Small intestine (tissue), 7 donors: Measurements from ENCODE around the gene PLA2G4B. TPM values are rescaled to one million over a fixed set of nuclear protein-coding genes. Genes with fewer than 3 reads are reported as not detected.
A peak's percentile ranks its signal among the peaks of the same experiment; 100 is the strongest.

ENCODE experiments used
- DNase-seq, 2 donors: peaks; one replicate each; pipeline versions ENCODE4 v3.0.0 to v3.0.0-alpha.2; 2013
- FAIRE-seq: peaks from 2 replicates; lab custom pipeline; 2012; peaks lifted over from hg19 to GRCh38; lab: Jason Lieb, UNC
- H3K27ac ChIP-seq, 3 donors: one replicate each; pipeline ENCODE4 v1.5.1; 2013; ENCODE audit warnings: low read length in 2 of 3, mild to moderate bottlenecking in 2 of 3, control low read depth in 1 of 3, inconsistent platforms in 1 of 3, low read depth in 1 of 3, moderate library complexity in 1 of 3
- H3K27me3 ChIP-seq, 3 donors: one replicate each; pipeline ENCODE4 v1.6.1; 2013; ENCODE audit warnings: low read length in 3 of 3, inconsistent platforms in 1 of 3; ENCODE audit not compliant: control insufficient read depth in 3 of 3, insufficient read depth in 3 of 3
- H3K36me3 ChIP-seq, 3 donors: one replicate each; pipeline ENCODE4 v1.6.1; 2013; ENCODE audit warnings: low read length in 3 of 3, inconsistent platforms in 1 of 3, low read depth in 1 of 3, mild to moderate bottlenecking in 1 of 3, moderate library complexity in 1 of 3; ENCODE audit not compliant: control insufficient read depth in 3 of 3, insufficient read depth in 2 of 3
- H3K4me1 ChIP-seq, 3 donors: one replicate each; pipeline ENCODE4 v1.6.1; 2013; ENCODE audit warnings: low read length in 2 of 3, inconsistent platforms in 1 of 3, low read depth in 1 of 3, mild to moderate bottlenecking in 1 of 3, moderate library complexity in 1 of 3; ENCODE audit not compliant: control insufficient read depth in 3 of 3, insufficient read depth in 2 of 3
- H3K4me3 ChIP-seq, 3 donors: one replicate each; pipeline ENCODE4 v1.5.1; 2013; ENCODE audit warnings: low read length in 3 of 3, control low read depth in 1 of 3, inconsistent platforms in 1 of 3, low read depth in 1 of 3, mild to moderate bottlenecking in 1 of 3, moderate library complexity in 1 of 3
- H3K9me3 ChIP-seq, 2 donors: one replicate each; pipeline ENCODE4 v1.6.1; 2013; ENCODE audit warnings: low read depth in 1 of 2, low read length in 1 of 2; ENCODE audit not compliant: control insufficient read depth in 2 of 2, insufficient read depth in 1 of 2
- WGBS, 3 donors: extraction: QIAGEN DNeasy Blood & Tissue Kit; methylation state at CpG; one replicate each; pipeline ENCODE4 v1.1.7; 2013; 5-methylcytosine and 5-hydroxymethylcytosine counted together
- polyA plus RNA-seq, 4 donors: library from polyadenylated mRNA; stranded (reverse) in 3 of 4; unstranded in 1 of 4; fragments of 200-250 nt in 3 of 4; fragments of 120-200 nt in 1 of 4; gene quantifications; one replicate each; pipeline versions ENCODE4 v1.2.1 to v1.2.3, GENCODE V29; 2013
- donor health status: healthy with polysubstance abuse.
- donor health status: control.
- donor health status: control.
- donor health status: Bipolar disorder and iron deficiency.
- donor health status: healthy.

Gene PLA2G4B
- polyA plus RNA-seq, 4 donors, result 4.6 to 13.0 (median 10.2) TPM

DNA sequence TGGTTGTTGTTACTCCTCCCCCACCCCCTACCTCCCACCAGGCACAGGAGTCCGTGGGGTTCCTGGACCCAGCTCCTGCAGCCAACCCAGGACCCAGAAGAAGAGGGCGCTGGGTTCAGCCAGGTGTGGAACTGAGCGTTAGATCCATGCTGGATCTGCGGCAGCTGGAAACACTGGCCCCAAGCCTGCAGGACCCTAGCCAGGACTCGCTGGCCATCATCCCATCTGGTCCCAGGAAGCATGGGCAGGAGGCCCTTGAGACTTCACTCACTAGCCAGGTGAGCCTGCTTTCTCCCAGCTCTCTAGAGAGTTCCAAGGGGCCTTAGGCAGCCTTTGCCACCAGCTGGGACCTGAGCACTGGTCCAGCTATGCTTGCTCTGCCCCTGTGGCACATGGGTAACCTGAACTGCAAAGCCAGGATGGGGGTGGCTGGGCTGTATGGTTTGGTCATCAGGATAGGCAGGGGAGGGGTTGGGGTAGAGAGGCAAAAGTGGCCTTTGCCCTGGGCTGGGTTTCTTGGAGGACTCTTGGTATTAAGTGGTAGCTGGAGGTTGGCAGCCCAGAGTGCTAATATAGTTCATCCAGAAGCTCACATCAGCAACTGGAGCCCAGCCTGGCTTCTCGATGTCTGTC, 17.7 kb upstream of the PLA2G4B start:
- H3K4me1 ChIP-seq, result peaks cover 0 to 12% (median 0%) of the 10 kb centered on the region in 3 donors
- WGBS, 3 donors, result 61 to 74% (median 64%) methylated on average over 6 of the region's 6 CpGs
- H3K27ac ChIP-seq, result peak overlapping the region in 1 of 3 donors; percentile 2
- no peak overlapping the region for H3K4me3 ChIP-seq
- FAIRE-seq, result no peak
- peaks cover 0 to 97% (median 29%) of the 10 kb centered on the region in 3 donors for H3K36me3 ChIP-seq
- no peaks in the 10 kb centered on the region for H3K27me3 ChIP-seq
- H3K9me3 ChIP-seq, result no peaks in the 10 kb centered on the region
- peak; percentile 38 to 86 for DNase-seq

DNA sequence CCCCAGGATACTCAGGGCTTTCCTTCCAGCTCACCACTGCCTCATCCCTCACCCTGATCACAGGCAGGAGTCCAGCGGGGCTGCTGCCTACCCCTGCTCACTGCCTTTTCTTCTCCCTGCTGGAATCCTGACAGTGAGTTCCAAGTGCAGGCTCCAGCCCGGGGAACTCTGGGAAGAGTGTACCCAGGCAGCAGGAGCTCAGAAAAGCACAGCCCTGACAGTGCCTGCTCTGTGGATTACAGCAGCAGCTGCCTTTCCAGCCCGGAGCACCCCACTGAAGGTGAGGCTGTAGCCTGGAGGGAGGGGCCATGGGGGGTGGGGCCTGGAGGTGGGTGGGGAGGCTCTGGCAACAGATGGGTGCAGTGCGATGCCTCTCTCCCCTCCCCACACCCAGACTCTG, 16.8 kb upstream of the PLA2G4B start:
- H3K9me3 ChIP-seq, result no peaks in the 10 kb centered on the region
- WGBS, 3 donors, result 81 to 89% (median 88%) methylated on average over 4 of the region's 4 CpGs
- peaks cover 0 to 100% (median 26%) of the 10 kb centered on the region in 3 donors for H3K36me3 ChIP-seq
- no peaks in the 10 kb centered on the region for H3K27me3 ChIP-seq
- H3K27ac ChIP-seq, result no peak overlapping the region
- no peak for DNase-seq
- no peak for FAIRE-seq
- no peak overlapping the region for H3K4me3 ChIP-seq
- peaks cover 0 to 12% (median 0%) of the 10 kb centered on the region in 3 donors for H3K4me1 ChIP-seq

DNA sequence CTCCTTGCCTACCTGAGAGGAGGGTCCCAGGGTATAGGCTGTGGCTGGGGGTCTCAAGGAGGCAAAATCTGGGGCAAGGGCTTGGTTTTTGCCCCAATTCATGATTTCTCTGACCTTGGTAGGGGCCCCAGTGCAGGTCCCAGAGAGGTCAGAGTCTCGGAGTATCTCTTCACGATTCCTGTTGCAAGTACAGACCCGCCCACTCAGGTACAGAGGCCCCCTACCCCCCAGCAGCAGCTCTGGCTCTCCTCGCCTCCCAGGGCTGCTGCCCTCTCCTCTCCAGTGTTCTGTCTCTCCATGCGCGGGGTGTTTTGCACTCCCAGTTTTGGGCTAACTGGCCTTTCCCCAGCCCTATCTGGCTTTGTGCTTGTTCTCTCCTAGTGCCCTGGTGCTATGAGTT, 16.2 kb upstream of the PLA2G4B start:
- peaks cover 0 to 93% (median 21%) of the 10 kb centered on the region in 3 donors for H3K36me3 ChIP-seq
- FAIRE-seq, result no peak

DNA sequence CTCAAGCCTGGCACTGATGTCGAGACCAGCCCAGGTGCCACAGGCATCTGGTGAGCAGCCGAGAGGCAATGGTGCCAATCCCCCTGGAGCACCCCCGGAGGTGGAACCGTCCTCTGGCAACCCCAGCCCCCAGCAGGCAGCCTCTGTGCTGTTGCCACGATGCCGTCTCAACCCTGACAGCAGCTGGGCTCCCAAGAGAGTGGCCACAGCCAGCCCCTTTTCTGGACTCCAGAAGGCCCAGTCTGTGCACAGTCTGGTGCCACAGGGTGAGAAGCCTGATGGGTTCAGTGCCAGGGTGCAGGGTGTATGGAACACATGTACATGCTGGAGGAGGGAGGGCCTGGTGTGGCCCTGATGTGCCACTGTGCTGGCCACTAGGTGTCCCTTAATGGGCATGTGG, 15.7 kb upstream of the PLA2G4B start:
- no peak overlapping the region for H3K4me3 ChIP-seq
- H3K27me3 ChIP-seq, result no peaks in the 10 kb centered on the region
- DNase-seq (no peak), FAIRE-seq (no peak)
- peaks cover 0 to 88% (median 21%) of the 10 kb centered on the region in 3 donors for H3K36me3 ChIP-seq
- WGBS, 3 donors, result 93 to 96% (median 96%) methylated on average over 6 of the region's 6 CpGs
- H3K4me1 ChIP-seq, result peaks cover 0 to 12% (median 0%) of the 10 kb centered on the region in 3 donors
- H3K9me3 ChIP-seq, result no peaks in the 10 kb centered on the region
- H3K27ac ChIP-seq, result no peak overlapping the region

More for the DNA sequence above, 16.2 kb upstream of the PLA2G4B start:
- no peak overlapping the region for H3K27ac ChIP-seq
- H3K9me3 ChIP-seq, result no peaks in the 10 kb centered on the region
- no peaks in the 10 kb centered on the region for H3K27me3 ChIP-seq
- H3K4me1 ChIP-seq, result peaks cover 0 to 12% (median 0%) of the 10 kb centered on the region in 3 donors
- 93 to 98% (median 98%) methylated on average over 6 of the region's 6 CpGs for WGBS, 3 donors
- no peak for DNase-seq
- no peak overlapping the region for H3K4me3 ChIP-seq

DNA sequence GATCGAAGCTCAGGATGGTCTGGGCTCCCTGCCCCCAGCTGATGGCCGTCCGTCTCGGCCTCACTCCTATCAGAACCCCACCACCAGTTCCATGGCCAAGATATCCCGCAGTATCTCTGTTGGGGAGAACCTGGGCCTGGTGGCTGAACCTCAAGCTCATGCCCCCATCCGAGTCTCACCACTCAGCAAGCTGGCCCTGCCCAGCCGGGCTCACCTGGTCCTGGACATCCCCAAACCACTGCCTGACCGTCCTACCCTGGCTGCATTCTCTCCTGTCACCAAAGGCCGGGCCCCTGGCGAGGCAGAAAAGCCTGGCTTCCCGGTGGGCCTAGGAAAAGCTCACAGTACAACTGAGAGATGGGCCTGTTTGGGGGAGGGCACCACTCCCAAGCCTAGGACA, 15.1 kb upstream of the PLA2G4B start:
- Histone ChIP-seq H3K27ac (no peak overlapping the region), H3K36me3 (peaks cover 0 to 83% (median 20%) of the 10 kb centered on the region in 3 donors), H3K27me3 (no peaks in the 10 kb centered on the region), H3K9me3 (no peaks in the 10 kb centered on the region), H3K4me1 (peaks cover 0 to 12% (median 0%) of the 10 kb centered on the region in 3 donors), H3K4me3 (no peak overlapping the region)
- WGBS, 3 donors, result 84 to 93% (median 92%) methylated on average over 11 of the region's 11 CpGs
- FAIRE-seq, result no peak
- no peak for DNase-seq

DNA sequence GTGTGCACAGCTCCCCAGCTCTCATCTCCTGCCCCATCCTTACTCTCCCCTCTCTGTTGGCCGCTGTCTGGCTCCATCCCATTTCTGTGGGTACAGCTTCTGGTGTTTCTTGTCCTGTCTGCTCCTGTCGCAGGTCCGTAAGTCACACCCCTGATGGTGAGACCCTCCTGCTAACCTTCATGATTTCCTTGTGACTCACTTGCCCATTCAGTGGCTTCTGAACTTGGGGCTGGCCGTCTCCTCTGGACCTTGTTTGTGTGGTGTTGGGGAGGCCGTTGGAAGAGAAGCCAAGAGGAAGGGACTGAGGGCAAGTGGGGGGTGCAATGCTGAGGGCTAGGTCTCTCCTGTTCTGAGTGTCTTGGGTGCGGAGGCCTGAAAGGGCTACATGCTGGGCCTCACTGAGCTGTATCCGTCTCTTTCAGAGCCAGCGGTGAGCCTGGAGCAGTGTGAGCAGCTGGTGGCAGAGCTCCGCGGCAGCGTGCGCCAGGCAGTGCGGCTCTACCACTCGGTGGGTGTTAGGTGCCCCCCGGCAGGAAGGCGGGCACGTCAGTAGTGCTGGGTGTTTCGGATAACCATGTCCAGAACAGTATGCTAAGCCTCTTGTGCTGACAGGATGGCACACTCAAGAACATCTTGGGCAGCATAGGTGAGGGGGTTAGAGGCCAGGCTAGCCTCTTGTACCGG, 14.4 kb upstream of the PLA2G4B start:
- Histone ChIP-seq H3K4me1 (peaks cover 3 to 15% (median 6%) of the 10 kb centered on the region in 3 donors), H3K27me3 (no peaks in the 10 kb centered on the region), H3K27ac (no peak overlapping the region), H3K4me3 (no peak overlapping the region), H3K9me3 (no peaks in the 10 kb centered on the region), H3K36me3 (peaks cover 0 to 76% (median 14%) of the 10 kb centered on the region in 3 donors)
- WGBS, 3 donors, result 94 to 96% (median 96%) methylated on average over 19 of the region's 19 CpGs
- no peak for FAIRE-seq
- no peak for DNase-seq

DNA sequence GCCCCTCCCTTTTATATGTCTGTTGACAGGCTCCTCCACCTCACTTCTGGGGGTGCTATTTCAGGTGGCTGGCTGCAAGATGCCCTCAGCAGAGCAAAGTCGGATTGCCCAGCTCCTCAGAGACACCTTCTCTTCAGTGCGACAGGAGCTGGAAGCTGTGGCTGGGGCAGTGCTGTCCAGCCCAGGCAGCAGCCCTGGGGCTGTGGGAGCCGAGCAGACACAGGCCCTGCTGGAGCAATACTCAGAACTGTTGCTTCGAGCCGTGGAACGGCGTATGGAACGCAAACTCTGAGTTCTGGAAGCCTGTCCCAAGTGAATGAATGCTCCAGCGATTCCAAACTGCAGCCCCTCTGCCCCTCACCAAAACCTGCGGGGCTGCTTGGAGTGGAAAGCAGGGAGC, 13.5 kb upstream of the PLA2G4B start:
- Histone ChIP-seq H3K4me3 (no peak overlapping the region), H3K27ac (no peak overlapping the region), H3K4me1 (peaks cover 3 to 19% (median 6%) of the 10 kb centered on the region in 3 donors), H3K9me3 (no peaks in the 10 kb centered on the region), H3K27me3 (no peaks in the 10 kb centered on the region), H3K36me3 (peaks cover 2 to 72% (median 13%) of the 10 kb centered on the region in 3 donors)
- DNase-seq (no peak), FAIRE-seq (no peak)
- 90 to 96% (median 95%) methylated on average over 10 of the region's 10 CpGs for WGBS, 3 donors

DNA sequence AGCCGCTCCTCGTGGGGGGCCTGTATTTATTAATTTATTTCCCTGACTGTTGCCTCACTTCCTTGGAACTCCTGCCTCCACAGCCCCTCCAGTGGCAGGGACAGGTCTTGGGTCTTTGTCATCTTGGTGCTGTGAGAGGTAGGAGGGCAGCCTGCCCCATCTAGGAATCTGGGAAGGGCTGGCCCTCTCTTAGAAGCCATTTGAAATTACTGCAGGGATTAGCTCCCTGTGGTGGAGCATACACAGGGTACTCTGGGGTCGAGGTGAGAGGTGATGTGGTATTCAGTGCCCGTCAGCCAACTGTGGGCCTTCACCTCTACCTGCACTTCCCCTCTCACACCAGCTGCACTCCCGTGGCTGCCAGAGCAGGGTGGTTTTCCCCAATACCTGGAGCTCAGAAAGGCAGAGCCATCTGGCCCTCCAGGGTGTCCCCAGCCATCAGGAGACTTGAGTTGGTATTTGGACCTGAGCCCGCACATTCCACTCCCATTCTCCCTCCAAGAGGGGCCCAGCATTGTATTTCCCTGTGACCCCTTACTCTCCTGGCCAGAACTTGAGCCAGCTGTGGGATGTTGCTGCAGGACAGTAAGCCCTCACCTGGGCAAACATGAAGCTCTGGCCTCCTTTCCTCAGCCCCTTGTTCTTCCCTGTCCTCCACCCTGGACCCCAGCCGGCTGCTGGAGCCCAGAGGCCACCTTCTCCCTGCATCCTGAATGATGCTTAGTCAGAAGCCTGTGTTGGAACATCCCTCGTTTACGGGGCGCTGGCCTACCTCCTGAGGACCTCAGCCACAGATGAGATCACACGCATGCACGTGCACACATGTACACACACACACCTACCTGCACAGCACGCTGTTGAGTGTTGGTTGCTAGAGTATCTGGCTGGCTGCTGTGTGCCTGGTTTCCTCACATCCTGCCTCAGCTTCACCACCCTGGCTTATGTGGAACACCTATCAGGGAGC, 12.8 kb upstream of the PLA2G4B start:
- Histone ChIP-seq H3K27me3 (no peaks in the 10 kb centered on the region), H3K4me3 (no peak overlapping the region), H3K36me3 (peaks cover 2 to 72% (median 13%) of the 10 kb centered on the region in 3 donors), H3K9me3 (no peaks in the 10 kb centered on the region), H3K27ac (no peak overlapping the region), H3K4me1 (peaks cover 3 to 17% (median 6%) of the 10 kb centered on the region in 3 donors)
- DNase-seq (no peak), FAIRE-seq (no peak)
- WGBS, 3 donors, result 79 to 85% (median 85%) methylated on average over 13 of the region's 13 CpGs
